HL-60 (cell line): ENCODE results near the gene LUC7L.
A peak's percentile ranks its signal among the peaks of the same experiment; 100 is the strongest.

ENCODE experiments used
- DNase-seq, 2 experiments: peaks; one replicate each; pipeline ENCODE4 v3.0.0-alpha.2; 2010 to 2020; ENCODE audit warnings: low read depth in 1 of 2, low spot score in 1 of 2
- H3K27ac ChIP-seq: fragments of 250-450 bp; sonication (Bioruptor Pico); replicated peaks from 2 replicates; pipeline ENCODE4 v1.5.1; 2020; ENCODE audit warnings: mild to moderate bottlenecking, moderate library complexity
- H3K27me3 ChIP-seq: fragments of 250-450 bp; sonication (Bioruptor Pico); 2 replicates; pipeline ENCODE4 v1.5.1; 2021; ENCODE audit warnings: mild to moderate bottlenecking, moderate library complexity; ENCODE audit not compliant: insufficient read depth, poor library complexity, severe bottlenecking
- H3K4me3 ChIP-seq: replicated peaks from 2 replicates; pipeline ENCODE4 v1.5.1; 2011; ENCODE audit warnings: mild to moderate bottlenecking, control low read depth, low read length; ENCODE audit not compliant: insufficient read depth
- CTCF ChIP-seq: IDR thresholded peaks from one replicate; pipeline ENCODE4 v1.5.1; 2011; ENCODE audit warnings: low read length, control low read depth, inconsistent platforms; ENCODE audit not compliant: insufficient read depth
- GABPA ChIP-seq: IDR thresholded peaks from 2 replicates; pipeline ENCODE4 v1.6.1; 2012; ENCODE audit warnings: low read depth
- POLR2AphosphoS5 ChIP-seq: IDR thresholded peaks from 2 replicates; pipeline ENCODE4 v1.6.1; 2012; ENCODE audit warnings: low read depth
- REST ChIP-seq: IDR thresholded peaks from 2 replicates; pipeline ENCODE4 v1.6.1; 2012; ENCODE audit warnings: low read depth; ENCODE audit not compliant: insufficient replicate concordance
- SPI1 ChIP-seq: IDR thresholded peaks from 2 replicates; pipeline ENCODE4 v1.6.1; 2012; ENCODE audit warnings: low read depth, mild to moderate bottlenecking, borderline replicate concordance

LUC7L gene

GRCh38 chr16:229731-230281 lies 557 bp upstream of the LUC7L start:
- H3K27me3 ChIP-seq = no peaks in the 10 kb centered on the region
- no peak overlapping the region for H3K27ac ChIP-seq
- H3K4me3 ChIP-seq = peak overlapping the region; percentile 94
- no peak for DNase-seq
- TF ChIP-seq GABPA = no peak
- no peak for TF ChIP-seq REST

GRCh38 chr16:228151-228851 lies 948 bp downstream of the LUC7L start:
- peak overlapping the region; percentile 94 for H3K4me3 ChIP-seq
- TF ChIP-seq REST (no peak), GABPA (no peak), SPI1 (no peak), CTCF (no peak), POLR2AphosphoS5 (no peak)
- DNase-seq = peak in 1 of 2 experiments; percentile 15
- H3K27me3 ChIP-seq = no peaks in the 10 kb centered on the region
- H3K27ac ChIP-seq = peak overlapping the region; percentile 90

- no peak for DNase-seq
- H3K27ac ChIP-seq = no peak overlapping the region
- TF ChIP-seq CTCF (no peak), REST (no peak), POLR2AphosphoS5 (no peak), GABPA (no peak), SPI1 (no peak)
- H3K4me3 ChIP-seq = no peak overlapping the region
- H3K27me3 ChIP-seq = no peaks in the 10 kb centered on the region
Measured at GRCh38 chr16:220021-220420, 9.2 kb downstream of the LUC7L start.
